Stimulated activated CD4-positive, alpha-beta T cell treated with anti-CD3 and anti-CD28 coated beads, Interleukin-1b, Interleukin-23, amount 100 ng/mL, for 1 hour (primary cell): ENCODE data around the gene IFNAR1.

Experiments used
- DNase-seq, 2 donors: peaks; one replicate each; pipeline ENCODE4 v3.0.0-alpha.2; 2020; ENCODE audit warnings: low read depth in 2 of 2

The IFNAR1 gene

DNA sequence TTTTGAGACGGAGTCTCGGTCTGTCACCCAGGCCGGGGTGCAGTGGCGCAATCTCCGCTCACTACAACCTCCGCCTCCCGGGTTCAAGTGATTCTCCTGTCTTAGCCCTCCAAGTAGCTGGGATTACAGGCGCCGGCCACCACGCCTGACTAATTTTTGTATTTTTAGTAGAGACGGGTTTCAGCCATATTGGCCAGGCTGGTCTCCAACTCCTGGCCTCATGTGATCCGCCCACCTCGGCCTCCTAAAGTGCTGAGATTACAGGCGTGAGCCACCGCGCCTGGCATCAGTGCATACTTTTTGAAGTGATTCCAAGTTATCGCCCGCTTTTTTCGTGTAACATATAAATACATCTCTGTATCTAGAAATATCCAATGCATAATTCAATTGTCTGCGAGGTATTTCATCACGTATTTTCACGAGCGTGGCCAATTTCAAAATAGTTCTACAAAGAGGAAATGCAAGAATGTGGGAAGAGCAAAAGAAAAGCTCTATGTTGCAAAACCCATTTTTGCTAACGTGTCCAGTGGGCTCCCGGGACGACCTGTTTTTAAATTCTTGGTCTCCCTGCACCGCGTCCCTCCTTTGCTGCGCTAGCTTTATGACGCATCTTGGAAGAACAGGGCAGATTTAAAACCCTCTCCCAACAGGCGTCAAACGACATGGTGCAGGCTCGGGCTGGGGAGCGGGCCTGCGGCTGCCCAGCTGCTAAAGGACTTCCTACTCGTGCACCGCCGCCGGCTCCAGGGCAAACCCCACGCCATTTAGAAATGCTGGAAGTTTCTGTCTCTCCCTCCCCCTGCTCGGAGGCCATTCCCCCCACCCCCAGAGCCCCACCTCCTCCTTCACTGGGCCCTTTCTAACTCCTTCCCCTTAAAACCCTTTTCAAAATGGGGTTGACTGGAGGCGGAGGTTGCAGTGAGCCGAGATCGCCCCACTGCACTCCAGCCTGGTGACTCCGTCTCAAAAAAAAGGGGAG is 77.5 kb downstream of the IFNAR1 start:
- no peak for DNase-seq

DNA sequence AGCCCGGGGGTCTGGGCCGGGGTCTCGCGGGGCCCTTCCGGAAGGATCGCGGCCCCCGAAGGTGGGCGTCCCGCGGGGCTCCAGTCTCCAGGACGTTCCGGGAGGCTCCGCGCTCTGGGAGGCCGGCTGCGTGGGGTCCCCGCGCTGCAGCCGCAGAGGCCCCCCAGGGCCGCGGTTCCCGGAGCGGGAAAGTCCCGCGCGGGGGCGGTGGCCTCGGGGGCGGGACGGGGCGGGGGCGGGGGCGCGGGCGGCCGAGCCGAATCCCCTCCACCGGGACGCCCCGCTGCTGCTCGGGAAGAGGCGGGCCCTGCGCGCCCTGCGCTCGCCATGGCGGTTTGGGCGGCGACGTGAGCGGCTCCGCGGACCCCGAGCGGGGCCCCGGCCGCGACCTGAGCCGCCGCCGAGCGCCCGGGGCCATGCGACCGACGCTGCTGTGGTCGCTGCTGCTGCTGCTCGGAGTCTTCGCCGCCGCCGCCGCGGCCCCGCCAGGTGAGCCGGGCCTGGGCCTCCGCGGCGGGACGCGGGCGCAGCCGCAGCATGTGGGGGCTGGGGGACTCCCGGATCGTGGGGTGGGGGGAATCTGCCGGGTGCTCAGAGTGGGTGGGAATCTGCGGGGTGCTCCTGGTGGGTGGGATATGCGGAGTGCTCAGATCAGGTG is 78.5 kb downstream of the IFNAR1 start, which contains the start of gene IFNGR2:
Gene IFNGR2, plus strand, starts transcription at position 286 of the 658 bp plus-strand sequence. Its CDS starts 131 bp downstream, at position 417.
- DNase-seq: no peak

DNA sequence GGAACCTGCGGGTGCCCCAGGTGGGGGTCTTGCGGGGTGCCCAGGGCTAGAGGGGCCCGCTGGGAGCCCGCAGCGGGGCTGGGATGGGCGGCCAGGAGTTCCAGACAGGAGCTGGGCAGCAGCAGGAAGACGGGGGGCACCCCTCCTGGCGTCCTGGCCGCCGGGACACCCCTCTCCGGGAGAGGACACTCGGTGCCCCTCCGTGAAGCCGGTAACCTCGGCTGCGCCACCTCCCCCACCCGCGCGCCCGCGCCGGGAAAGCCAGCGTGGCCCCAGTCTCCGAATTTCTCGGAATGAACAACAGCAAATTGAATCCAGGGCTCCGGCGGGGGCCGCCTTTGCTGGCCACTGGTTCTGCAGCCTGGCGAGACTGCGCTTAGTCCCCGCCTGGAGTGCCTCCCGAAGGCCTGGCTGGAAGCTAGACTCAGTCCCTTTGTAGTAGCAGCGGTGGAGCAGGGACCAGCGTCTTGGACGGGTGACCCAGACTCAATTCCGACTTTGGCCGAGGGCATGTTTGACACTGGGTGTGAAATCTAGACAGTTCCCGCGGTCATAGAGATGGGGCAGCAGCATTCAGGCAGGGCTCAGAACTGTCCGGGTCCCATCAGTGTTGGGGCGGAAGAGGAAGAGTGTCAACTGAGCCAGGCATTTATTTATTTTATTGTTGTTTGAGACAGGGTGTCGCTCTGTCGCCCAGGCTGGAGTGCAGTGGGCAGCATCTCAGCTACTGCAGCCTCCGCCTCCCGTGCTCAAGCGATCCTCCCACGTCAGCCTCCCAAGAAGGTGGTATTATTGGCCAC is 79.2 kb downstream of the IFNAR1 start:
- DNase-seq: no peak

DNA sequence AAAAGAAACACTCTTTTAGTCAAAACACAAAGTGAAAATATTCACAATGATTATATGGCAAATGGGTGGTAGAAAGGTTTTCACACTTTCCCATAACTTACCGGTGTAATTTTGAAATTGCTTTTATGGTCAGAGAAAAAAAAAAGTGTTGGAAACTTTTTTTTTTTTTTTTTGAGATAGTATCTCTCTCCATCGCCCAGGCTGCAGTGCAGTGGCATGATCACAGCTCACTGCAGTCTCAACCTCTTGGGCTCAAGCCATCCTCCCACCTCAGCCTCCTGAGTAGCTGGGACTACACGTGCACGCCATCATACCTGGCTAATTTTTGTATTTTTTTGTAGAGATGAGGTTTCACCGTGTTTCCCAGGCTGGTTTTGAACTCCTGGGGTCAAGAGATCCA is 81.7 kb downstream of the IFNAR1 start:
- no peak for DNase-seq
